ENCODE measurements around the gene LCN12.

LCN12 gene

DNA sequence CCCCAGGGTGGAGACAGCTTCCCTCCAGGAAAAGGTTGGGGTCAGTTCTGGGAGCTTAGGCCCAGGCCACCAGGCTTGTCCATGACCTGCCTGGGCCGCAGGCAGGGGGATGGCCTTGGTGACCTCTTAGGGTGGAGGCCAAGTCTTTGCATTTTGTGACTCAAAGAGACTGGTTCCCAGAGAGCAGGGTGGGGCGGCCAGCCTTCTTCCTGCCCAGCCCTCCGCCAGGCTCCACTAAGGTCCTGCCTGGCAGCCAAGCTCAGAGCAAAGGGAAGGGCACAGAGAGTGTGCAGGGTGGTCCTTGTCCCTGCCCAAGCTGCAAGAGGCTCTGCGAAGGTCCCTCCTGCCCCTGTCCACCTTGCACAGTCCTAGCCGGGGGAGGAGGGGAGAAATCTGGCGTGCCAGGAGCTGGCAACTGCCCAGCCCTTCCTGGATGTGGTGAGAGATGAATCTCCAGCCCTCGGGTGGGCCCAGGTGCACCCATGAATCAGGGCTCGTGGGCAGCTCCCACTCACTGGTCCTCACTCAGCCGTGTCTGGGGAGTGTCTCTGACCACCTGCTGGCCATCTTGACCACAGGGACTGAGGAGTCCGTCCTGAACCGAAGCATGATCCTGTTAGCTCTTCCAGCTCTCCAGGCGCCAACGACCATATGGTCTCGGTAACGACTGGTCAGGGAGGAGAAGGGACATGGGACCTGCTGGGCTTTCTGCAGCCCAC is 22.9 kb downstream of the LCN12 start:
- no peak for DNase-seq

DNA sequence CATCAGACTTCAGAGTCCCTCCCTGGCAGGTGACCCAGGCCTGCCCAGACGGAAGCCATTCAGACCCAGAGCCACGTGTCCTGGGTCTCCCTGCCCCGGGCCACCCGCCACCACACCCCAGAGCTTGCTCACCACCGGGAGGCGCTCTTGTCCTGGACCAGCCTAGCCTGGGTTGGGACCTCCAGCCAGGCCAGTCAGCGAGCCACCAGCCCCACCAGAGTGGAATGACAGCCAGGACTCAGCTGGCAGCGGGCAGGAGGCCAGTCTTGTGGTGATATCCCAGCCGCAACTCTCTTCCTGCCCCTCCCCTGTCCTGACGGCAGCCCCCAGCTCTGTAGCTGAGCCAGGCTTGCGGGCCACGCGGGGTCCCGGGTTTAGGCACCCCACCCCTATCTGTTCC is 23.6 kb downstream of the LCN12 start:
- DNase-seq: peak; percentile 74

DNA sequence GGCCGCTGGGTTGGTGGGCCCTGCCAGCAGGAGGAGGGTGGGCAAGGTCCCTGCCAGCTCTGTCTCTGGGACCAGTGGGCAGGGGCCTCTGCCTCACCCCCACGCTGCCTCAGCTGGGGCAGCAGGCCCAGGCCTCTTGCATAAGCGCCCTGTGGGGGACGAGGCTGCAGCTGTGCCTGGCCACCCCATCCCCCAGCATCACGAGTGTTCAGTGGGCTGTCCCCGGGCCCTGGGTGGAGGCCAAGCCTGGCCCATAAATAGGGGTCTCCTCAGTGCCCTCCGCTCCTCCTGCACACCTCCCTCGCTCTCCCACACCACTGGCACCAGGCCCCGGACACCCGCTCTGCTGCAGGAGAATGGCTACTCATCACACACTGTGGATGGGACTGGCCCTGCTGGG is 25.1 kb downstream of the LCN12 start, which contains the start of gene PTGDS:
TSS of gene PTGDS (plus strand) at position 282 of the 400 bp plus-strand sequence. CDS start at position 357, 75 bp downstream.
- DNase-seq: no peak

DNA sequence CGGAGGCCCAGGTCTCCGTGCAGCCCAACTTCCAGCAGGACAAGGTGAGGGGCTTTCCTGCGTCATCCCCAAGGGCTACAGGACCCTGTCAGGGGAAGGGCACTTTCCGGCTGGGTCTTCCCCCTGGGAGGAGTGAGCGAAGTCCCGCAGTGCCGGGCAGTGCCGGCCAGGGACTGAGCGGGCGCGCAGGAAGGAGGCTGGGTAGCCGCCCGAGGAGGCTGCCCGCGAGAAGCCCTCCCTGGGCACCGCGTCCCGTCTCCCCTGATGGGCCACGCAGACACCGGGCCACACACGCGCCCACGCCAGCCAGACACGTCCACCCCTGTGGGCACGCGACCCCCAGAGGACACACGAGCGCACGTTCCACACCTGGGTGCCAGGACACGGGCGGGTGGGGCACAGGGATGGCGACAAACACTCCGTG is 25.6 kb downstream of the LCN12 start:
- DNase-seq: no peak

DNA sequence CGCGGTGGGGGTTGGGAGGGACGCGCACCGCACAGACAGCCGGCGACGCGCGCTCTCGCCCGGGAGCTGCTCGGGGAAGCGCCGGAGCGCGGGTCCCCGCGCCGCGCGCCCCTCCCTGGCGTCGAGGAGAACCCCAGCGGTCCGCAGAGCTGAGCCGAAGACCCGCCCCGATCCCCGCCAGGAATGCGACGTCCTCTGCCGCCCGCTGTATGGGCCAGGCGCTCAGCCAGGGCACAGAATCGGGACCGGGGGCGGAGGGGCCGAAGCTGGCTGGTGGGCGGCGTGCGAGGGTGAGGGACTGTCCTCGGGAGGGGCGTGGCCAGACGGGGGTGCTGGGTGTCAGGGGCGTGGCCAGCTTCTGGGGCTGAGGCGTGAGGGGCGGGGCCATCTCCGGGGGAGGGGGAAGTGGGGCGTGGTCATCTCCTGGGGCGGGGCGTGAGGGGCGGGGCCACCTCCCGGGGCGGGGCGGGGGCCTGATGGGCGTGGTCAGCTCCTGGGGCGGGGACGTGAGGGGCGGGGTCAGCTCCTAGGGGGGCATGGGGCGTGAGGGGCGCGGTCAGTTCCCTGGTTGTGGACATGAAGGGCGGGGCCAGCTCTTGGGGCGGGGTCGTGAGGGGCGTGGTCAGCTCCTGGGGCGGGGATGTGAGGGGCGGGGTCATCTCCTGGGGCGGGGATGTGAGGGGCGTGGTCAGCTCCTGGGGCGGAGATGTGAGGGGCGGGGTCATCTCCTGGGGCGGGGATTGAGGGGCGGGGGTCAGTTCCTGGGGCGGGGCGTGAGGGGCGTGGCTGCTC is 26.2 kb downstream of the LCN12 start:
- peak; percentile 91 for DNase-seq

DNA sequence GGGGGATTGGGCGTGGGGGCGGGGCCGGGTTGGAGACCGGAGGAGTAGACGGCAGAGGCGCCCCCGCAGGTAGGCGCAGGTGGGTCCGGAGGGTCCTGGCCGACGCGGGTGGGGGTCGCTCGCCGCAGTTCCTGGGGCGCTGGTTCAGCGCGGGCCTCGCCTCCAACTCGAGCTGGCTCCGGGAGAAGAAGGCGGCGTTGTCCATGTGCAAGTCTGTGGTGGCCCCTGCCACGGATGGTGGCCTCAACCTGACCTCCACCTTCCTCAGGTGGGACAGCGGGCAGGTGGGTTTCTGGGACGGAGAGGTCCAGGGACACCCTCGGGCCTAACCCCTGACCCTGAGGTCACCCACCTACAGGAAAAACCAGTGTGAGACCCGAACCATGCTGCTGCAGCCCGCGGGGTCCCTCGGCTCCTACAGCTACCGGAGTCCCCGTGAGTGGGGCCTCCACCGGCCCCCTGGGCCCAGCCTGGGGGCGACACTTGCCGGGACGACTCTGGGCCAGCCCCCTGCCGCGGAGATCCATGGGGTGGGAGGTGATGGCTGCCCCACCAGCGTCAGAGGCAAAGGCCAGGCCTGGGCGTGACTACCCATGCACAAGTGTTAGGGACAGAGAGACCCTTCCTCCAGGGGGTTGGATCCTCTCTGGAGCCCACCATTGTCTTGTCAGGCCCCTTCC is 26.9 kb downstream of the LCN12 start:
- DNase-seq: no peak

DNA sequence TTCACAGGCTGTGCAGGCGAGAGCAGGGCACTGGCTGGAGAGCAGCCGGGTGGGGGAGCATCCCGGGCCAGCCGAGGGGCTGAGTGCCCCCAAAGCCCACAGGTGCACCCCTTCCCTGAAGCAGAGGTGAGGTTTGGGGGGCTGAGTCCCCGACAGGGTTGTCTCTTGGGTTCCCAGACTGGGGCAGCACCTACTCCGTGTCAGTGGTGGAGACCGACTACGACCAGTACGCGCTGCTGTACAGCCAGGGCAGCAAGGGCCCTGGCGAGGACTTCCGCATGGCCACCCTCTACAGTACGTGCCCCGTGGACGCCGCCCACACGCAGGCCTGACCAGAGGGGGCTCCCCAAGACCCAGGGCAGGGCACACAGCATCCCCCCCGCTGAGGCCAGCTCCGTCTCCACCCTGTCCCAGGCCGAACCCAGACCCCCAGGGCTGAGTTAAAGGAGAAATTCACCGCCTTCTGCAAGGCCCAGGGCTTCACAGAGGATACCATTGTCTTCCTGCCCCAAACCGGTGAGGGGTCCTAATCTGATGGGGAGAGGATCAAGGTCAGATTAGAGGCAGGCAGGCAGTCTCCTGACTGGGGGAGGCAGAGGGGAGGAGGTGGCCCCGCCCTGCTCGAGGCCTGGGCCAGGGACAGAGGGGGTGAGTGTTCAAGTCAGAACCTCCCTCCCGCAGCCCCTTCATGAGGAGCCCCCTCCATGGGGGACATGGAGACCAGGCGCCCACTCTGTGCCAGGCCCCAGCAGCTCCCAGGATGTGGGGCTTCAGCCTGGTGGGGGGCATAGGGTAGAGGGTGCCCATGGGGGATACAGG is 27.9 kb downstream of the LCN12 start:
- DNase-seq: no peak

DNA sequence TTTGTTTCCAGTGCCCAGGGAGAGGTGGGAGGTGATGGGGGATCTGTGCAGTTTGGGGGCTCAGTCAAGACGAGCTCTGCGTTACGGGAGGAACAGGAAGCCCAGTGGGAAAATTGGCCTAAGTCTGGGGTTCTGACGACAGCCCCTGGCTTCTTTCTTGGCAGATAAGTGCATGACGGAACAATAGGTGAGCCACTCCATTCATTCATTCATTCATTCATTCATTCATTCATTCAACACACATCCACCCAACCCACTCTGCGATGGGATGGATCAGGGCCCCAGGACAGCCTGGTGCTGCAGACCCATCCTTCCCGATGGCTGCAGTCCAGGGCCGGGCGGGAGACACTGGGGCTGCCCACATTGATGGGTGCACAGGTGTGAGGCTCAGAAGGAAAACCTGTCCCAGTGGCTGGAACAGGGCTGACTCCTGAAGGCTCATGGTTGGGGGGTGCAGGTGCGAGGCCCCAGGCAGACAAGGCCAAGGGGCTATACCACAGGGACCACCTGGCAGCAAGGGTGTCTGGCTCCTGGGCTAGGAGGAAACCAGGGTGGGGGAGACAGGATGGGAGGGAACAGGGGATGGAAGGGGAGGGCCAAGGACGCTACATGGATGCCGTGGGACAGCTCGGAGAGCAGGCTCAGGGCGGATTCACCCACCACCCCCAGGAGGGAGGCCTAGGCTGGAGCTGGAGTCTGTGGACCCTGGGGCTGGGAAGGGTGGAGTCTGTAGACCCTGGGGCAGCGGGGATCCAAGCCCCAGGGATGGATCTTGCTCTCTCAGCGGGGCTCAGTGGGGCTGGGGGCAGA is 28.8 kb downstream of the LCN12 start:
- DNase-seq: no peak

DNA sequence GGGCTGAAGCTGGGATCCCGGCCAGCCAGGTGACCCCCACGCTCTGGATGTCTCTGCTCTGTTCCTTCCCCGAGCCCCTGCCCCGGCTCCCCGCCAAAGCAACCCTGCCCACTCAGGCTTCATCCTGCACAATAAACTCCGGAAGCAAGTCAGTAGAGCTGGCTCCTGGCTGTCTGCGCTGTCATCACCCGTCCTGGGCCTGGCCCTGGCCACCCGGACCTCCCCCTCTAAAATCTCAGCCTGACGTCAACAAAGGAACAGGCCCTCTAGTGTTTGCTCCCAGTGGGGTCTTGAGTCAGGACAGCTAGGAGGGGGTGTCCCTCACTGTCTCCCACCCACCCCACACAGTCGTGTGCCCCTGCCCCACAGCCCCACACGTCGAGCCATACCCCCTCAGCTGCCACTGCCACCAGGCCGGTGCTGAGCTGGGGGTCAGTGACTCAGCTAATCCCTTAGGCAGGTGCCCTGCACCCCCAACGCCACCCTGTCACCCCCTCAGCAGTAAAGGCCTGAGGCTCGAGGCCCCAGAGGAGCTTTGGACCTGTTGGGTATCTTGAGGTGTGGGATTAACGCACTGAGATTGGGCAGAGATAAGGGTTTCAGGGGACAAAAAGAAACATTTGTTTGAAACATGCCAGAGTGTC is 29.6 kb downstream of the LCN12 start:
- DNase-seq: no peak

DNA sequence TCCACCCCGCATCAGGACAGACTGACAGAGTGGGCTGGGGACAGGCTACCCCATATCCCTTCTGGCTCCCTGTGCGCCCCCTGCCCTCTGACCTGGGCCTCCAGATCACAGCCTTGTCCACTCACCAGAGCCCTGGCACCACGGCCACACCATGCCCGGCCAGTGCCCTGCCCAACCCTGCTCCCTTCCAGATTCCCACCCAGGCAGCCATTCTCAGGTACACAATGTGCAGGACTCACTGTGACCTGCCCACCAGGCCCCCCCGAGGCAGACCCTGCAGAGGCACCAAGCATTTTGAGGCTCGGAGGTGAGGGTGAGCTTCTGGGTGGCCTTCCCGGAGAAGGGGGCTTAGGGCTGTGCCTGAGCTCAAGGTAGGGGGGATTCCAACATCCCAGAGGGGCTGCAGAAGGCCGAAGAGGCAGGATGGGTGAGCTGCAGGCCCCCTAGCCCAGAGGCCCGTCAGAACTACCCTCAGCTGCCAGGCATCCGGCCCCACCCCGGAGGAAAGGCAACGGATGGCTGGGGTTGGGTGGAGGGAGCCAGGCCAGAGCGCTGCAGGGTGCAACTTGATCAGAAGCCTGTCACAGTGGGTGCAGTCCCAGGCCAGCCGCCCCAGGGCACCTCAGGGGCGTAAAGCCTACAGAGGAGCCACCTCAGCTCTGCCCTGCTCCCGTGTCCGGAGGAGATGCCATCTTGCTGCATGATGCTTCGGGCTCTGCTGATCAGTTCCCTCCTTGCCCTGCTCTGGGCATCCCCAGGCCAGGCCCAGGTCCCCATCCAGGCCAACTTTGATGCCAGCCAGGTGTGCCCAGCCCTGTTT is 30.4 kb downstream of the LCN12 start, which contains the start of gene LCNL1:
TSS of gene LCNL1 (plus strand) at position 762 of the 820 bp plus-strand sequence. CDS start 594 bp downstream, outside the sequence.
- DNase-seq: no peak

DNA sequence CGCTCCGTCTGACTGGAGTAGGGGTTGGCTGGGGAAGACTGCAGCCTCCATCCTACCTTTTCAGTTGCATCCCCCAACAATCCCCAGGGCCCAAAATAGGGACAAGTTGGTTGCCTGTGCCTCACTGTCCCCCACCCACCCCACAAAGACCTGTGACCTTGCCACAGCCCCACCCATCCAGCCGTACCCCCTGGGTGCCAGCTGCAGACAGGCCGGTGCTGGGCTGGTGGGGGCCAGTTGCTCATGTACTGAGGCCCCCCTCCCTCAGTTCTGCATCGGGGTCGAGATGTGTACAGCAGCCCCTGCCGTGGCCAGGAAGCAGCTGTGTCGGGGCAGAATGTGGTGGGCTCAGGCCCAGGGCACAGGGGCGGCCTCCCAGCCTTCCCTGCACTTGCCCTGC is 31.1 kb downstream of the LCN12 start:
- no peak for DNase-seq

DNA sequence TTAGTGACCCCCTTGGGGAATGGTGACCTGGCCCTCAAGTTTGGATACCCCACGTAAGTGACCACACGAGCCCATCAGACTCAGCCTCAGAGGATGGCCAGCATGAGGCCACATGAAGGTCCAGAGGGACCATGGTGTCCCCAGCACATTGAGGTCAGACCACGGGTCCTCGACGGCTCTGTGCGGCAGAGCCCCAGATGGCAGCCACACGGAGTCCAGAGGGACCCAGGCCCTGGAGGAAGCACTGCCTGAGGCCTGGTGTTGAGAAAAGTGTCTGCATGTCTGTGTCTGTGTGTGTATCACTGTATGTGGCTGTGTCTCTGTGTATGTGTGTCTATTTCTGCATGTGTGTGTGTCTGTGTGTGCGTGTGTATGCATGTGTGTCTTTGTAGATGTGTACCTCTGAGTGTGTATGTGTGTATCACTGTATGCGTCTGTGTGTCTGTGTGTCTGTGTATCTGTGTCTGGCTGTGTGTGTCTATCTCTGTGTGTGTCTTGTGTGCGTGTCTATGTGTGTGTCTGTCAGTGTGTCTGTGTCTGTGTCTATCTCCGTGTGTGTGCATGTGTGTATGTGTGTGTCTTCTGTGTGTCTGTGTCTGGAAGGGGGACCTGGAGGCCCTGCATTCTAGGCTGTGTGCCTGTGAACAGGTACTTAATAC is 31.7 kb downstream of the LCN12 start:
- no peak for DNase-seq

DNA sequence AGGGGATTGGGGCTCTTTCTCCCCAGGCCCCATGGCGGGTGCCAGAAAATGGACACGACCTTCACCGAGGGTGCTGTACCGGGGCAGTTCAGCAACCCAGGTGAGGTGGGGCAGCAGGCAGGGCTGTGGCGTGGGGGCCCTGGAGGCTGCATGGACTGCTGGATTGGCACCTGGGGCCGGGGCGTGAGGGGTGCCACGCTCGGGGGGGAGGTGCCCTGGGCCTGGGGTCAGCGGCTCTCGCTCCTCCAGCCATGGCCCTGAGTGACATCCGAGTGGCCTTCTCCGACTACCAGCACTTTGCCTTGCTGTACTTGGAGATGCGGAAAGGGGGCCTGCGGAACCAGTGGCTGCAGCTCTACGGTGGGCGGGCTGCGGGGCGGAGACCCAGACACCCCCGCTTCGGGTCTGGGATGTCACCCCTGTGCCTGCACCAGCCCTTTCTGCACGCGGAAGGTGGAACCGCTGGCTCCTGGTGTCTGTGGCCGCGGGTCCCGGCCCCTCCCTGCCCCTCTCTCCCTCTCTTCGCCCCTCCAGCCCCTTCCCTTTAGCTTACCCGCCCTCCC is 32.5 kb downstream of the LCN12 start:
- DNase-seq: no peak

DNA sequence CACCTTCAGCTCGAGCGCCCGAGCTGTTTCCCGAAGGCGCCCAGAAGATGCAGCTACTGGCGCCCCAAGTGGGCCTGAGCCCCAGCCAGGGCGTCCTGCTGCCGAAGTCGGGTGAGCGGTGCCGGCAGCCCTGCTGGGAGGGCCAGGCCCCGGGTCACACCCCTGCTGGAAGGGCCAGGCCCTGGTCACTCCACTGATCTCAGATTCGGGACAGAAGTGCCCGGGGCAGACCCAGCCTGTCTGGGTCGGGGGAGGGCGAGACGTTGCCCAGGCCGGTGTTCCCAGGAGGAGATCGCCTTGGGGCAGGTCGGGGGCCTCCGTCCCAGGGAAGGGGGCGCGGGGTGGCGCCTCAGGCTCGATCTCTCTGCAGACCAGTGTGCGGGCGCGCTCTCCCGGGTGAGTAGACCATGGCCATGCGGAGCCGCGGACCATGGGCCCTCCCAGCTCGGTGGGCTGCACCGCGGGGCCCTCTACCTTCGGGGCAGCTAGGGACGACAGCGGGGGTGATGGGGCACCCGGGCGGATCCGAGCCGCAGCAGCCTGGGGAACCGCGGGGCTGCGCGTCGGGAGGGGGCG is 33.0 kb downstream of the LCN12 start:
- DNase-seq: no peak

DNA sequence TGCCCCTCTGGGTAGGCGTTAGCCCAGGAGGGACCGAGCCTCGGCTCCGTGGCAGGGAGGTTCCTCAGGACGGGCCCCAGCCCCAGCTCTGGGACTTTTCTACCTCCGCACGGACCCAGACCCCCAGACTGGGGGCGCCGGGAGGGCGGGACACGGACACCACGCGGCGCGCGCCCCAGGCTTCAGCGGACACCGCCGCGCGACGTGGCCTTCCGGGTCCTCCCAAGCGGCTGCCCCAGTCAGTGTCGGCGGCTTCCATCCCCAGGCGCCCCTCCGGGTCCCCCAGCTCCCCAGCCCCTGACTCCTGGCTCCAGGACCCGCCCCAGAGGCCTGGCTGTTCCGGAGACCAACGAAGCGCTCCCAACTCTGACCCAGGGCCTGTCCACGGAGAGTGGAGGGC is 33.8 kb downstream of the LCN12 start:
- DNase-seq: no peak

DNA sequence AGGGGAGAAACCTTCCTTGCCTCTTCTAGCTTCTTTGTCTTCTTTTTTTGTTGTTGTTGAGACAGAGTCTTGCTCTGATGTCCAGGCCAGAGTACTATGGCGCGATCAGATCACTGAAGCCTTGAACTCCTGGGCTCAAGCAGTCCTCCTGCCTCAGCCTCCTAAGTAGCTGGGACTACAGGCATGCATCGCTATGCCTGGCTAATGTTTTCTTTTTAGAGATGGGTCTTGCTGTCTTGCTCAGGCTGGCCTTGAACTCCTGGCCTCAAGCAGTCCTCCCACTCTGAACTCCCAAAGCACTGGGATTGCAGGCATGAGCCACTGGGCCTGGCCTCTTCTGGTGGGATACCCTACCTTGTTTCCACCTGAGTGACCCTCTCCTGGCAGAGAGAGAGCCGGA is 36.8 kb downstream of the LCN12 start:
- no peak for DNase-seq

DNA sequence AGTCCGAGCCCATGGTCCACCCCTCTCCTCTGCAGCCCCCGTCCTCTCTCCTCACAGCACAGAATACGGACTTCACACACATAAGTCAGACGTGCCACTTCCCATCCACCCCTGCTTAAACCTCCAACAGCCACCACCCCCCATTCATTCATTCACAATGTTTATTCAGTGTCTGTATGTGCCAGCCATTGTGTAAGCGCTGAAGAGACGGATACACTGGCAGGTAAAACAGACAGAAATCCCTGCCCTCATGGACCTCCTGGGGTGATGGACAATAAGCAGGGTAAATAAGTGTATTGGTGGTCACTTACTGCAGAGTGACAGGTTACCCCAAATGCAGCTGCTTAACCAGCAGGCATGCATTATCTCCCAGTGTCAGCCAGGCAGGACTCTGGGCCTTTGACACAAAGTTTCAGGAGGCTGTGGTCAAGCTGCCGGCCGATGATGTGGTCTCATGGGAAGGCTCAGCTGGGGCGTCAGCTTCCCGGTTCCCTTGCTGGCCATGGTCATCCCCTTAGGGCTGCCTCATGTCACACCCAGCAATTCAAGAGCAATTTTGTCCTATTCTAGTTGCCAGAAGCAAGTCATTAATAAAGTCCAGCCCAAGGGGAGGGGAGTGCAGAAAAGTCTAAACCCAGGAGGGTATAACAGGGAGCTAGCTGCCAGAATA is 38.3 kb downstream of the LCN12 start:
- no peak for DNase-seq

Data from activated effector memory CD4-positive, alpha-beta T cell treated with anti-CD3 and anti-CD28 coated beads, Interleukin-2, amount 50 U/mL, for 16 hours (primary cell).